Fibroblast of the aortic adventitia (primary cell): ENCODE measurements around the gene CYTH3. TPM values are rescaled to one million over a fixed set of nuclear protein-coding genes. Genes with fewer than 3 reads are reported as not detected.

Experiments used
- DNase-seq: peaks from one replicate; pipeline ENCODE4 v3.0.0-alpha.2; 2010; ENCODE audit warnings: low read depth
- H3K4me3 ChIP-seq: 2 replicates; pipeline ENCODE4 v1.5.1; 2011; ENCODE audit warnings: low read depth, mild to moderate bottlenecking, control low read depth, low read length, moderate library complexity
- total RNA-seq: library from RNA; depleted of rRNA; stranded (reverse); fragments of >200 nt; gene quantifications from 2 replicates; pipeline ENCODE4 v1.2.3, GENCODE V29; 2012; ENCODE audit warnings: low replicate concordance
- TF ChIP-seq, protein P1 (sequence below): IDR thresholded peaks from 2 replicates; pipeline ENCODE4 v1.5.1; 2011; ENCODE audit warnings: mild to moderate bottlenecking, low read length, control low read depth, inconsistent platforms; ENCODE audit not compliant: insufficient read depth

Gene CYTH3
- total RNA-seq, 1 donor: 27.1 TPM

DNA sequence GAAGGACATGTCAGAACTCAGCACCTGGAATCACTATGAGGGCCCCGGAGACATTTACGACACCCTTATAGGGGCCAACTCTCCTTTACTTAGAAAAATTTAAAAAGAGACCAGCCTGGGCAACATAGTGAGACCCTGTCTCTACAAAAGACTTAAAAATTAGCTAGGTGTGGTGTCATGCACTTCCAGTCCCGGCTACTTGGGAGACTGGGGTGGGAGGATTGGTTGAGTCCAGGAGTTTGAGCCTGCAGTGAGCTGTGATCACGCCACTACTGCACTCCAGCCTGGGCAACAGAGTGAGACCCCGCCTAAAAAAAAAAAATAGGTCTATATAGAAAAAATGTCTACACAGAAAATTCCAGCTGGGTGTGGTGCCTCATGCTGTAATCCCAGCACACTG, 7.5 kb upstream of the CYTH3 start:
- no peak overlapping the region for H3K4me3 ChIP-seq
- DNase-seq: no peak
- TF ChIP-seq, protein P1, sequence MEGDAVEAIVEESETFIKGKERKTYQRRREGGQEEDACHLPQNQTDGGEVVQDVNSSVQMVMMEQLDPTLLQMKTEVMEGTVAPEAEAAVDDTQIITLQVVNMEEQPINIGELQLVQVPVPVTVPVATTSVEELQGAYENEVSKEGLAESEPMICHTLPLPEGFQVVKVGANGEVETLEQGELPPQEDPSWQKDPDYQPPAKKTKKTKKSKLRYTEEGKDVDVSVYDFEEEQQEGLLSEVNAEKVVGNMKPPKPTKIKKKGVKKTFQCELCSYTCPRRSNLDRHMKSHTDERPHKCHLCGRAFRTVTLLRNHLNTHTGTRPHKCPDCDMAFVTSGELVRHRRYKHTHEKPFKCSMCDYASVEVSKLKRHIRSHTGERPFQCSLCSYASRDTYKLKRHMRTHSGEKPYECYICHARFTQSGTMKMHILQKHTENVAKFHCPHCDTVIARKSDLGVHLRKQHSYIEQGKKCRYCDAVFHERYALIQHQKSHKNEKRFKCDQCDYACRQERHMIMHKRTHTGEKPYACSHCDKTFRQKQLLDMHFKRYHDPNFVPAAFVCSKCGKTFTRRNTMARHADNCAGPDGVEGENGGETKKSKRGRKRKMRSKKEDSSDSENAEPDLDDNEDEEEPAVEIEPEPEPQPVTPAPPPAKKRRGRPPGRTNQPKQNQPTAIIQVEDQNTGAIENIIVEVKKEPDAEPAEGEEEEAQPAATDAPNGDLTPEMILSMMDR: no peak

GRCh38 chr7:6279341-6279740, 6.9 kb upstream of the CYTH3 start:
- no peak overlapping the region for H3K4me3 ChIP-seq
- DNase-seq: no peak
- TF ChIP-seq, protein P1: no peak

DNA sequence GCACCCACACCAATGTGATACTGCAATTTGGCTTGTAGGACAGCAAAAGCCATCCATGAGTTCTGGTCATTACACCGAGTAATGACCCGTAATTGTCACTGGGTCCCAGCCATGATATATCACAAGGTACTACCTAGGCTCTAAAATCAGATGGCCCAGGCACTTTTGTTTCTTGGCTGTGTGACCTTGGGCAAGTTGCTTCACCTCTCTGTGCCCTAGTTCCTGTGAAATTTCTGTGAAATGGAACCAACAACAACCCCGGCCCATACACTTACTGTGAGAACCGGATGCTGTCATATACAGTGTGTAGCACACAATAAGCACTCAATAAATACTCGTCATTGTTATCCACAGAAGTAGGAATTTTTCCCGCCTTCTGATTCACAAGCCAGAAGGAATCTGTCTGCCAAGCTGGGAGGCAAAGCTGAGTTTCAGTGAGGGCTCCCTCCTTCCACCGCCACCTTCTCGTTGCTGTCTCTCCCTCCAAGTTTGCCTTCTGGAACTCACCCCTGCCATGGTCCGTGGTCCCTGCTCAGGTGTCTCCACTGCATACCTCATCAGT, 6.4 kb upstream of the CYTH3 start:
- DNase-seq: no peak
- no peak overlapping the region for H3K4me3 ChIP-seq
- TF ChIP-seq, protein P1: no peak

DNA sequence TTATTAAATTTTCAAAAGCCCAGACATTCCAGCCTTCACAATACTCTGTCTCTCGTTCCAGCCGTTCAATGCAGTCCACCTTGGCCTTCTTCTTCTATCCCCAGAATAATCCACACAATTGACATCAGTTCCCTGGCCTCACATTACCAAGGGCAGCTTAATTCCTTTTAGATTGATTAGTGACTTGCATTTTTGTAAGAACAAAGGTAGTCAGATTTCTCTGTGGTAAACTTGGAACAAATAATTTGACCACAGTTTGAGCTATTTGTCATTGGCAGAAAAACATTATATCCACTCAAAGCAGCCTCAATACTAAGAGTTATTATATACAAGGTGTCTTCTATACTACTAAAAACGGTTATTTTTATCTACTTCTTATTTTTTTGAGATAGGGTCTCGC, 5.1 kb upstream of the CYTH3 start:
- TF ChIP-seq, protein P1: no peak
- no peak for DNase-seq
- H3K4me3 ChIP-seq: no peak overlapping the region

DNA sequence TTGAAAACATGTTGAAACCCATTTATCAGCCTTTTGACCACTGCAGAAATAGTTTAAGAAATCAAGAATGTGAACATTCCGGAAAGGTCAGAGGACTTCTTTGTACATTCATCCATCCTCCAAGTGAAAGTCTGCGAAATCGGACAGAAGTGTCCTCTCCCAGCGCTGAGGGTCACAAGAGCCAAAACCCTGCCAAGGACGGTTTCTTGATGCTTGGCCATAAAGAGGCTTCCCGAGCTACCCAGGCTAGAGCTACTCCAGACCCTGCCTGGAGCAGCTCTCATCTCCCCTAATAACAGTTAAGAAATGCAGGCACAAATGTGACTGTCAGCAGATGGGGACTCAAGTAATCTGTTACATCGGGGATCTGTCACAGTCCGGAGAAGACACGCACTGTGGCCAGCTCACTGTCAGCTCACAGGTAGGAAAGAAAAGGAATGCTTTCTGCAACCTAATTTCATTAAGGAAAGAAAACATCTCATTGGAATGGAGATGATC, 4.5 kb upstream of the CYTH3 start:
- no peak for DNase-seq
- no peak overlapping the region for H3K4me3 ChIP-seq
- TF ChIP-seq, protein P1: no peak

DNA sequence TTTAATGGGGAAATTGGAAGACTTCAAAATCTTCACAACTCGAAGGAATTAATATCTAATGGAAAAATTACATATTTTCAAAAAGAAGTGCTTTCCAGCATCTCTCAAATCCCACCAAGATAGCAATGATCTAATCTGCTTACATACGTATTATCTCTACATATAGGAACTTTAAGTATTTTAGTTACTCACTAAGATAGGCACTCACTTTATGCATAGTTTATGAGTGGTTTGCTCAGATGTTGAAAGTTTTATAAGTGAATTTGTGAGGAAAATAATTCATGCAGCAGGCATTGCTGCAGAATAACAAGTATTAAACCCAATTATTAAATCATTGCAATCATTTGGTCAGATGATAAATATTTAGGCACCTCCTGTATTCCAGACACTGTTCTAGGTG, 2.3 kb upstream of the CYTH3 start:
- no peak for DNase-seq
- TF ChIP-seq, protein P1: no peak
- no peak overlapping the region for H3K4me3 ChIP-seq
